Cardiac muscle cell (in vitro differentiated cells and primary cell): ENCODE measurements around the gene CNTNAP2. TPM values are rescaled to one million over a fixed set of nuclear protein-coding genes. Genes with fewer than 3 reads are reported as not detected.

Experiments
- DNase-seq, 2 donors: peaks; one replicate each; pipeline versions ENCODE4 v3.0.0 to v3.0.0-alpha.2; 2010 to 2017; ENCODE audit warnings: low read depth in 1 of 2, low spot score in 1 of 2
- H3K27ac ChIP-seq: fragments of 200-600 bp; sonication (generic); 2 replicates; pipeline ENCODE4 v1.5.1; 2016
- H3K27me3 ChIP-seq: fragments of 200-600 bp; sonication (generic); 2 replicates; pipeline ENCODE4 v1.6.0; 2016; ENCODE audit warnings: control low read depth
- H3K36me3 ChIP-seq: fragments of 200-600 bp; sonication (generic); 2 replicates; pipeline ENCODE4 v1.5.1; 2016; ENCODE audit warnings: control low read depth
- H3K4me1 ChIP-seq: fragments of 200-600 bp; sonication (generic); 2 replicates; pipeline ENCODE4 v1.8.1; 2017; ENCODE audit warnings: low read depth, mild to moderate bottlenecking, mixed run types
- H3K4me3 ChIP-seq: fragments of 200-600 bp; sonication (generic); 2 replicates; pipeline ENCODE4 v1.5.1; 2016; ENCODE audit warnings: mild to moderate bottlenecking
- H3K9me3 ChIP-seq: fragments of 200-600 bp; sonication (generic); 2 replicates; pipeline ENCODE4 v1.5.1; 2017; ENCODE audit warnings: low read depth, mild to moderate bottlenecking, control low read depth
- CTCF ChIP-seq: IDR thresholded peaks from 2 replicates; pipeline ENCODE4 v1.5.1; 2012; ENCODE audit warnings: low read depth, mild to moderate bottlenecking, low read length
- polyA plus RNA-seq: library from polyadenylated mRNA; unstranded; fragments of >200 nt; fragmentation: Nextera tagmentation; extraction: Ambion mirVana; gene quantifications from 2 replicates; pipeline ENCODE4 v1.2.1, GENCODE V29; 2016
- total RNA-seq: library from RNA; depleted of rRNA; stranded (reverse); fragments of >200 nt; gene quantifications from 2 replicates; pipeline ENCODE4 v1.2.3, GENCODE V29; 2016

The CNTNAP2 gene
- total and polyA plus RNA-seq, 2 experiments from 2014 or later, result 4.8 to 5.1 TPM

GRCh38 chr7:148042935-148043631, 1926.5 kb downstream of the CNTNAP2 start:
- no peaks in the 10 kb centered on the region for H3K4me1 ChIP-seq
- H3K27me3 ChIP-seq, result no peaks in the 10 kb centered on the region
- no peaks in the 10 kb centered on the region for H3K9me3 ChIP-seq
- DNase-seq, result no peak
- H3K36me3 ChIP-seq, result no peaks in the 10 kb centered on the region
- no peak for TF ChIP-seq CTCF
- H3K4me3 ChIP-seq, result no peak overlapping the region
- H3K27ac ChIP-seq, result no peak overlapping the region

- H3K9me3 ChIP-seq, result no peaks in the 10 kb centered on the region
- H3K36me3 ChIP-seq, result no peaks in the 10 kb centered on the region
- H3K27ac ChIP-seq, result no peak overlapping the region
- no peak overlapping the region for H3K4me3 ChIP-seq
- no peak for DNase-seq
- no peak for TF ChIP-seq CTCF
- no peaks in the 10 kb centered on the region for H3K27me3 ChIP-seq
- no peaks in the 10 kb centered on the region for H3K4me1 ChIP-seq
Observed at GRCh38 chr7:148044173-148044572, 1927.6 kb downstream of the CNTNAP2 start.

- Histone ChIP-seq H3K4me3 (no peak overlapping the region), H3K27ac (no peak overlapping the region), H3K36me3 (no peaks in the 10 kb centered on the region), H3K9me3 (no peaks in the 10 kb centered on the region), H3K27me3 (no peaks in the 10 kb centered on the region), H3K4me1 (no peaks in the 10 kb centered on the region)
- no peak for DNase-seq
- no peak for TF ChIP-seq CTCF
Observed at GRCh38 chr7:148045521-148045920, 1928.9 kb downstream of the CNTNAP2 start.

GRCh38 chr7:148049068-148049467, 1932.5 kb downstream of the CNTNAP2 start:
- no peaks in the 10 kb centered on the region for H3K9me3 ChIP-seq
- H3K27ac ChIP-seq, result no peak overlapping the region
- H3K4me1 ChIP-seq, result no peaks in the 10 kb centered on the region
- H3K4me3 ChIP-seq, result no peak overlapping the region
- no peak for DNase-seq
- no peak for TF ChIP-seq CTCF
- H3K36me3 ChIP-seq, result no peaks in the 10 kb centered on the region
- no peaks in the 10 kb centered on the region for H3K27me3 ChIP-seq

- Histone ChIP-seq H3K27ac (no peak overlapping the region), H3K36me3 (no peaks in the 10 kb centered on the region), H3K27me3 (no peaks in the 10 kb centered on the region), H3K9me3 (no peaks in the 10 kb centered on the region), H3K4me1 (no peaks in the 10 kb centered on the region), H3K4me3 (no peak overlapping the region)
- no peak for TF ChIP-seq CTCF
- no peak for DNase-seq
Observed at GRCh38 chr7:148050492-148051158, 1934.0 kb downstream of the CNTNAP2 start.
